Neural progenitor cell (in vitro differentiated cells): Measurements from ENCODE around the gene SOX5. TPM values are rescaled to one million over a fixed set of nuclear protein-coding genes. Genes with fewer than 3 reads are reported as not detected.

Source experiments
- DNase-seq: peaks from one replicate; pipeline ENCODE4 v3.0.0-alpha.2; 2016; ENCODE audit warnings: low spot score
- H2AFZ ChIP-seq: fragments of 200-600 bp; sonication (generic); replicated peaks from 2 replicates; pipeline ENCODE4 v1.6.1; 2016; ENCODE audit warnings: antibody characterized with exemption
- H3F3A ChIP-seq: fragments of 200-600 bp; sonication (generic); 2 replicates; pipeline ENCODE4 v1.6.1; 2016; ENCODE audit warnings: antibody characterized with exemption, low read depth
- H3K27ac ChIP-seq: fragments of 200-600 bp; sonication (generic); 2 replicates; pipeline ENCODE4 v1.5.1; 2016; ENCODE audit warnings: mild to moderate bottlenecking
- H3K27me3 ChIP-seq: fragments of 200-600 bp; sonication (generic); 2 replicates; pipeline ENCODE4 v1.6.1; 2016; ENCODE audit warnings: mild to moderate bottlenecking, moderate library complexity
- H3K36me3 ChIP-seq: fragments of 200-600 bp; sonication (generic); 2 replicates; pipeline ENCODE4 v1.5.1; 2016
- H3K4me1 ChIP-seq: fragments of 200-600 bp; sonication (generic); 2 replicates; pipeline ENCODE4 v1.6.1; 2016; ENCODE audit warnings: mixed run types
- H3K4me2 ChIP-seq: fragments of 200-600 bp; sonication (generic); 2 replicates; pipeline ENCODE4 v1.6.1; 2016
- H3K4me3 ChIP-seq: fragments of 200-600 bp; sonication (generic); 2 replicates; pipeline ENCODE4 v1.5.1; 2016
- H3K79me2 ChIP-seq: fragments of 200-600 bp; sonication (generic); 2 replicates; pipeline ENCODE4 v1.6.1; 2016; ENCODE audit warnings: low read depth
- H3K9ac ChIP-seq: fragments of 200-600 bp; sonication (generic); 2 replicates; pipeline ENCODE4 v1.6.1; 2016
- H3K9me3 ChIP-seq: fragments of 200-600 bp; sonication (generic); 2 replicates; pipeline ENCODE4 v1.5.1; 2016; ENCODE audit warnings: low read depth
- H4K20me1 ChIP-seq: fragments of 200-600 bp; sonication (generic); 2 replicates; pipeline ENCODE4 v1.6.1; 2016; ENCODE audit warnings: low read depth
- H3K27ac Mint-ChIP-seq: 3 replicates; pipeline ENCODE4 v1.8.0; 2021; ENCODE audit warnings: mixed read lengths
- H3K27me3 Mint-ChIP-seq: 2 replicates; pipeline ENCODE4 v1.8.0; 2022; ENCODE audit warnings: low read depth, mild to moderate bottlenecking, inconsistent platforms, moderate library complexity, mixed read lengths; ENCODE audit not compliant: insufficient read depth
- H3K36me3 Mint-ChIP-seq: 3 replicates; pipeline ENCODE4 v1.8.0; 2021; ENCODE audit warnings: mixed read lengths
- H3K4me1 Mint-ChIP-seq: 3 replicates; pipeline ENCODE4 v1.8.0; 2021; ENCODE audit warnings: mixed read lengths
- H3K4me3 Mint-ChIP-seq: 3 replicates; pipeline ENCODE4 v1.8.0; 2021; ENCODE audit warnings: mild to moderate bottlenecking, moderate library complexity, mixed read lengths
- H3K9me3 Mint-ChIP-seq: 3 replicates; pipeline ENCODE4 v1.8.0; 2020; ENCODE audit warnings: mixed read lengths
- CTCF ChIP-seq: fragments of 200-600 bp; sonication (generic); IDR thresholded peaks from 2 replicates; pipeline ENCODE4 v1.5.1; 2017; ENCODE audit warnings: antibody characterized with exemption, mild to moderate bottlenecking
- EZH2 ChIP-seq: fragments of 200-600 bp; sonication (generic); IDR thresholded peaks from 2 replicates; pipeline ENCODE4 v1.6.1; 2017; ENCODE audit warnings: antibody characterized with exemption, mild to moderate bottlenecking, moderate library complexity
- EZH2phosphoT487 ChIP-seq: fragments of 200-600 bp; sonication (generic); IDR thresholded peaks from 2 replicates; pipeline ENCODE4 v1.6.1; 2017; ENCODE audit warnings: antibody characterized with exemption
- total RNA-seq: library from RNA; depleted of rRNA; stranded (reverse); fragments of >200 nt; gene quantifications from 2 replicates; pipeline ENCODE4 v1.2.3, GENCODE V29; 2015; ENCODE audit warnings: low replicate concordance

The SOX5 gene
- total RNA-seq, 1 donor from 2014 or later: 79.5 TPM

DNA sequence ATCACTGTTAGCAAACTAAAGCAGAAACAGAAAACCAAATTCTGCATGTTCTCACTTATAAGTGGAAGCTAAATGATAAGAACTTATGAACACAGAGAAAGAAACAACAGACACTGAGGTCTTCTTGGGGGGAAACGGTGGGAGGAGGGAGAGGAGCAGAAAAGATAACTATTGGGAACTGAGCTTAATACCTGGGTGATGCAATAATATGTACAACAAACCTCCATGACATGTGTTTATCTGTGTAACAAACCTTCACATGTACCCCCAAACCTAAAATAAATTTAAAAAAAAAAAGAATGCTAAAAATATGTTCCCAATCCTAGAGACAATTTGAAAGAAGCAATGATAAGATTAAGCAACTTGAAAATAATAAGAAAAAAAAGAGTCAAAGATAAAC is 89.5 kb downstream of the SOX5 start:
- no peak overlapping the region for H3K9ac ChIP-seq
- H3K4me1 ChIP-seq: peaks cover 27% of the 10 kb centered on the region
- TF ChIP-seq EZH2 (no peak), EZH2phosphoT487 (no peak), CTCF (no peak)
- no peaks in the 10 kb centered on the region for H3K9me3 ChIP-seq
- peaks cover 11% of the 10 kb centered on the region for H3K4me1 Mint-ChIP-seq
- no peak for DNase-seq
- H3K36me3 Mint-ChIP-seq: peaks cover 44% of the 10 kb centered on the region
- no peak overlapping the region for H2AFZ ChIP-seq
- peaks cover 8% of the 10 kb centered on the region for H4K20me1 ChIP-seq
- H3K4me2 ChIP-seq: no peak overlapping the region
- no peak overlapping the region for H3K4me3 Mint-ChIP-seq
- no peaks in the 10 kb centered on the region for H3K27me3 Mint-ChIP-seq
- no peaks in the 10 kb centered on the region for H3F3A ChIP-seq
- H3K4me3 ChIP-seq: no peak overlapping the region
- no peak overlapping the region for H3K27ac ChIP-seq
- no peak overlapping the region for H3K27ac Mint-ChIP-seq
- peaks cover 48% of the 10 kb centered on the region for H3K79me2 ChIP-seq
- H3K9me3 Mint-ChIP-seq: peaks cover 26% of the 10 kb centered on the region
- peaks cover 28% of the 10 kb centered on the region for H3K36me3 ChIP-seq
- H3K27me3 ChIP-seq: no peaks in the 10 kb centered on the region

- no peak overlapping the region for H2AFZ ChIP-seq
- no peaks in the 10 kb centered on the region for H3K27me3 ChIP-seq
These were observed 92.3 kb downstream of the SOX5 start for GRCh38 chr12:23857178-23857577.

GRCh38 chr12:23855813-23856212 is 93.7 kb downstream of the SOX5 start:
- H3K9me3 Mint-ChIP-seq: peaks cover 19% of the 10 kb centered on the region
- Histone ChIP-seq H3K36me3 (peaks cover 18% of the 10 kb centered on the region), H4K20me1 (peaks cover 8% of the 10 kb centered on the region), H2AFZ (no peak overlapping the region), H3K27ac (peak overlapping the region; percentile 53), H3K9ac (no peak overlapping the region), H3K79me2 (peaks cover 53% of the 10 kb centered on the region), H3K4me2 (peak overlapping the region; percentile 6), H3K9me3 (no peaks in the 10 kb centered on the region), H3K4me1 (peaks cover 22% of the 10 kb centered on the region), H3K4me3 (no peak overlapping the region), H3K27me3 (no peaks in the 10 kb centered on the region), H3F3A (peaks cover 14% of the 10 kb centered on the region)
- peaks cover 14% of the 10 kb centered on the region for H3K4me1 Mint-ChIP-seq
- H3K27me3 Mint-ChIP-seq: no peaks in the 10 kb centered on the region
- H3K4me3 Mint-ChIP-seq: no peak overlapping the region
- TF ChIP-seq EZH2phosphoT487: no peak
- no peak for TF ChIP-seq EZH2
- TF ChIP-seq CTCF: no peak
- no peak for DNase-seq
- peaks cover 23% of the 10 kb centered on the region for H3K36me3 Mint-ChIP-seq
- H3K27ac Mint-ChIP-seq: no peak overlapping the region

More at GRCh38 chr12:23857178-23857577, 92.3 kb downstream of the SOX5 start:
- no peak overlapping the region for H3K27ac Mint-ChIP-seq
- Histone ChIP-seq H3K9me3 (no peaks in the 10 kb centered on the region), H3K4me1 (peaks cover 22% of the 10 kb centered on the region), H3K9ac (no peak overlapping the region), H4K20me1 (peaks cover 8% of the 10 kb centered on the region), H3K79me2 (peaks cover 45% of the 10 kb centered on the region), H3F3A (peaks cover 13% of the 10 kb centered on the region), H3K36me3 (peaks cover 26% of the 10 kb centered on the region), H3K27ac (no peak overlapping the region), H3K4me2 (no peak overlapping the region), H3K4me3 (no peak overlapping the region)
- H3K9me3 Mint-ChIP-seq: peaks cover 21% of the 10 kb centered on the region
- H3K4me1 Mint-ChIP-seq: peaks cover 14% of the 10 kb centered on the region
- H3K36me3 Mint-ChIP-seq: peaks cover 28% of the 10 kb centered on the region
- no peak overlapping the region for H3K4me3 Mint-ChIP-seq
- no peak for DNase-seq
- H3K27me3 Mint-ChIP-seq: no peaks in the 10 kb centered on the region
- TF ChIP-seq EZH2phosphoT487 (no peak), CTCF (no peak), EZH2 (no peak)
